Neural progenitor cell (in vitro differentiated cells): Measurements from ENCODE around the gene ASIC2. TPM values are rescaled to one million over a fixed set of nuclear protein-coding genes. Genes with fewer than 3 reads are reported as not detected.

Experiments
- DNase-seq: peaks from one replicate; pipeline ENCODE4 v3.0.0-alpha.2; 2016; ENCODE audit warnings: low spot score
- H2AFZ ChIP-seq: fragments of 200-600 bp; sonication (generic); replicated peaks from 2 replicates; pipeline ENCODE4 v1.6.1; 2016; ENCODE audit warnings: antibody characterized with exemption
- H3F3A ChIP-seq: fragments of 200-600 bp; sonication (generic); 2 replicates; pipeline ENCODE4 v1.6.1; 2016; ENCODE audit warnings: antibody characterized with exemption, low read depth
- H3K27ac ChIP-seq: fragments of 200-600 bp; sonication (generic); 2 replicates; pipeline ENCODE4 v1.5.1; 2016; ENCODE audit warnings: mild to moderate bottlenecking
- H3K27me3 ChIP-seq: fragments of 200-600 bp; sonication (generic); 2 replicates; pipeline ENCODE4 v1.6.1; 2016; ENCODE audit warnings: mild to moderate bottlenecking, moderate library complexity
- H3K36me3 ChIP-seq: fragments of 200-600 bp; sonication (generic); 2 replicates; pipeline ENCODE4 v1.5.1; 2016
- H3K4me1 ChIP-seq: fragments of 200-600 bp; sonication (generic); 2 replicates; pipeline ENCODE4 v1.6.1; 2016; ENCODE audit warnings: mixed run types
- H3K4me2 ChIP-seq: fragments of 200-600 bp; sonication (generic); 2 replicates; pipeline ENCODE4 v1.6.1; 2016
- H3K4me3 ChIP-seq: fragments of 200-600 bp; sonication (generic); 2 replicates; pipeline ENCODE4 v1.5.1; 2016
- H3K79me2 ChIP-seq: fragments of 200-600 bp; sonication (generic); 2 replicates; pipeline ENCODE4 v1.6.1; 2016; ENCODE audit warnings: low read depth
- H3K9ac ChIP-seq: fragments of 200-600 bp; sonication (generic); 2 replicates; pipeline ENCODE4 v1.6.1; 2016
- H3K9me3 ChIP-seq: fragments of 200-600 bp; sonication (generic); 2 replicates; pipeline ENCODE4 v1.5.1; 2016; ENCODE audit warnings: low read depth
- H4K20me1 ChIP-seq: fragments of 200-600 bp; sonication (generic); 2 replicates; pipeline ENCODE4 v1.6.1; 2016; ENCODE audit warnings: low read depth
- H3K27ac Mint-ChIP-seq: 3 replicates; pipeline ENCODE4 v1.8.0; 2021; ENCODE audit warnings: mixed read lengths
- H3K27me3 Mint-ChIP-seq: 2 replicates; pipeline ENCODE4 v1.8.0; 2022; ENCODE audit warnings: low read depth, mild to moderate bottlenecking, inconsistent platforms, moderate library complexity, mixed read lengths; ENCODE audit not compliant: insufficient read depth
- H3K36me3 Mint-ChIP-seq: 3 replicates; pipeline ENCODE4 v1.8.0; 2021; ENCODE audit warnings: mixed read lengths
- H3K4me1 Mint-ChIP-seq: 3 replicates; pipeline ENCODE4 v1.8.0; 2021; ENCODE audit warnings: mixed read lengths
- H3K4me3 Mint-ChIP-seq: 3 replicates; pipeline ENCODE4 v1.8.0; 2021; ENCODE audit warnings: mild to moderate bottlenecking, moderate library complexity, mixed read lengths
- H3K9me3 Mint-ChIP-seq: 3 replicates; pipeline ENCODE4 v1.8.0; 2020; ENCODE audit warnings: mixed read lengths
- EZH2 ChIP-seq: fragments of 200-600 bp; sonication (generic); IDR thresholded peaks from 2 replicates; pipeline ENCODE4 v1.6.1; 2017; ENCODE audit warnings: antibody characterized with exemption, mild to moderate bottlenecking, moderate library complexity
- EZH2phosphoT487 ChIP-seq: fragments of 200-600 bp; sonication (generic); IDR thresholded peaks from 2 replicates; pipeline ENCODE4 v1.6.1; 2017; ENCODE audit warnings: antibody characterized with exemption
- total RNA-seq: library from RNA; depleted of rRNA; stranded (reverse); fragments of >200 nt; gene quantifications from 2 replicates; pipeline ENCODE4 v1.2.3, GENCODE V29; 2015; ENCODE audit warnings: low replicate concordance
- TF ChIP-seq, protein P1 (sequence below): fragments of 200-600 bp; sonication (generic); IDR thresholded peaks from 2 replicates; pipeline ENCODE4 v1.5.1; 2017; ENCODE audit warnings: antibody characterized with exemption, mild to moderate bottlenecking

The ASIC2 gene
- total RNA-seq, 1 donor from 2014 or later, result 2.3 TPM

DNA sequence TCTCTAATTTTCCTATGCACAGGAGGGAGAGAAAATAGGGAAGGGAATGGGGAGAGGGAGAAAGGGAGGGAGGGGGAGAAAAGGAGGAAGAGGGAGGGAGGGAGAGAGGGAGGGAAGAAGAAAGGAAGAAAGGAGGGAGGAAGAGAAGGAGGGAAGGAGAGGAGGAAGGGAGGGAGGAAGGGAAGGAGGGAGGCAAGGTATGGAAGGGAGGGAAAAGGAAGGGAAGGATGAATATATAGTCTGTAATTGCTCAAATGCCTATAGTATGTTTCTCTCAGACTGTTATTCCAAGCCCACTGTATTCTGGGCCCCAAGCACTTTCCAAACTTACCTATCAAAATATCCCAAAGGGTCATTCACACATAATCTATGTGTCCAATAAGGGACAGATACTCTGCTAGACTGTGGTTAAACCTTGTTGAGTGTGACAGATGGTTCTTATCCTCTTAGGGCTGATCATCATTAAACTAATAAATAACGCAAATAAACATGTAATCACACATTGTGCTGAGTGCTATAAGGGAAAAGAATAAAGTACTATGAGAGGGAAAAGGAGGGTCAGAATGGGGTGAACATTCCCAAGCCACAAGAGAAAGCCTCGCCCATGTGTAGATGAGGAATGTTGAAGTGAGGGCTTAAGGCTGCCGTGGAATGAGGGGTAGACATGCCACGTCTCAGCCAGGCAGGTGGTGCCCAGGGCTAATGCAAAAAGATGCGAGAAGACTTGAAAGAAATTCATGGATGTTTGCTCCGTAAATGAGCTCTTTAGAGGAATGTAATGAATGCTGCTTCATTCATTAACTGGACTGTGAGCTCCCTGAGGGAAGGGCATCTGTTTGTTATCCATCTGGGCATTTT lies 30.6 kb downstream of the ASIC2 start:
- H3K27me3 Mint-ChIP-seq, result peaks cover 7% of the 10 kb centered on the region
- no peaks in the 10 kb centered on the region for H3K9me3 Mint-ChIP-seq
- no peaks in the 10 kb centered on the region for H3K36me3 Mint-ChIP-seq
- Histone ChIP-seq H3K4me2 (no peak overlapping the region), H3K9ac (no peak overlapping the region), H3K79me2 (no peaks in the 10 kb centered on the region), H3K27me3 (no peaks in the 10 kb centered on the region), H3K4me3 (no peak overlapping the region), H3K4me1 (peaks cover 11% of the 10 kb centered on the region), H2AFZ (no peak overlapping the region), H4K20me1 (no peaks in the 10 kb centered on the region), H3K36me3 (no peaks in the 10 kb centered on the region), H3K27ac (no peak overlapping the region), H3K9me3 (no peaks in the 10 kb centered on the region), H3F3A (no peaks in the 10 kb centered on the region)
- H3K4me1 Mint-ChIP-seq, result peaks cover 5% of the 10 kb centered on the region
- H3K27ac Mint-ChIP-seq, result no peak overlapping the region
- TF ChIP-seq EZH2phosphoT487, result no peak
- TF ChIP-seq, protein P1, sequence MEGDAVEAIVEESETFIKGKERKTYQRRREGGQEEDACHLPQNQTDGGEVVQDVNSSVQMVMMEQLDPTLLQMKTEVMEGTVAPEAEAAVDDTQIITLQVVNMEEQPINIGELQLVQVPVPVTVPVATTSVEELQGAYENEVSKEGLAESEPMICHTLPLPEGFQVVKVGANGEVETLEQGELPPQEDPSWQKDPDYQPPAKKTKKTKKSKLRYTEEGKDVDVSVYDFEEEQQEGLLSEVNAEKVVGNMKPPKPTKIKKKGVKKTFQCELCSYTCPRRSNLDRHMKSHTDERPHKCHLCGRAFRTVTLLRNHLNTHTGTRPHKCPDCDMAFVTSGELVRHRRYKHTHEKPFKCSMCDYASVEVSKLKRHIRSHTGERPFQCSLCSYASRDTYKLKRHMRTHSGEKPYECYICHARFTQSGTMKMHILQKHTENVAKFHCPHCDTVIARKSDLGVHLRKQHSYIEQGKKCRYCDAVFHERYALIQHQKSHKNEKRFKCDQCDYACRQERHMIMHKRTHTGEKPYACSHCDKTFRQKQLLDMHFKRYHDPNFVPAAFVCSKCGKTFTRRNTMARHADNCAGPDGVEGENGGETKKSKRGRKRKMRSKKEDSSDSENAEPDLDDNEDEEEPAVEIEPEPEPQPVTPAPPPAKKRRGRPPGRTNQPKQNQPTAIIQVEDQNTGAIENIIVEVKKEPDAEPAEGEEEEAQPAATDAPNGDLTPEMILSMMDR, result no peak
- no peak for TF ChIP-seq EZH2
- DNase-seq, result no peak
- no peak overlapping the region for H3K4me3 Mint-ChIP-seq

DNA sequence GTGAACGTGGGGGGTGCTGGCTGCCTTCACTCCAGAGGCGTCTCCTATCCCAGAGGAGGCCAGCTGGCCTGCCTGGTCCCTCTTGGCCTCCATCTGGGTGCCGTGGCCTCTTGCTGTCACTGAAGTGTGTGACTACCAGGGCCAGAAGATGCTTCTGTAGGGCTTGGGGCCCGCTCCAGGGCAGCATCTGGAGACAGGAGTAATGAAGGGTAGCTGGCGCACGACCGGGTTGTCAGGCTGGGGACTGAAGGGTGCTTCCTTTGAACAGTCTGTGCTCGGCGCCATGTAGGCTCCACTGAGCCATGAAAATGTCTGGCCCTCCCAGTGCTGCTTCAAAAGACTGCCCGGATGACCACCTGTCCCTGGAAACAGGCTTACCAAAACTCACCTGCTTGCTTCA lies 31.3 kb downstream of the ASIC2 start:
- H3K27ac Mint-ChIP-seq, result no peak overlapping the region
- no peaks in the 10 kb centered on the region for H3F3A ChIP-seq
- no peak overlapping the region for H3K4me2 ChIP-seq
- H3K9me3 Mint-ChIP-seq, result no peaks in the 10 kb centered on the region
- peaks cover 11% of the 10 kb centered on the region for H3K4me1 ChIP-seq
- no peak overlapping the region for H3K4me3 Mint-ChIP-seq
- H3K27me3 Mint-ChIP-seq, result peaks cover 7% of the 10 kb centered on the region
- no peaks in the 10 kb centered on the region for H3K27me3 ChIP-seq
- H3K4me1 Mint-ChIP-seq, result peaks cover 5% of the 10 kb centered on the region
- no peaks in the 10 kb centered on the region for H3K36me3 ChIP-seq
- no peaks in the 10 kb centered on the region for H3K36me3 Mint-ChIP-seq
- H3K27ac ChIP-seq, result no peak overlapping the region
- TF ChIP-seq EZH2phosphoT487 (no peak), EZH2 (no peak)
- TF ChIP-seq, protein P1, result no peak
- no peak overlapping the region for H3K9ac ChIP-seq
- H3K4me3 ChIP-seq, result no peak overlapping the region
- no peak for DNase-seq
- H3K79me2 ChIP-seq, result no peaks in the 10 kb centered on the region
- no peaks in the 10 kb centered on the region for H4K20me1 ChIP-seq
- no peak overlapping the region for H2AFZ ChIP-seq
- H3K9me3 ChIP-seq, result no peaks in the 10 kb centered on the region

DNA sequence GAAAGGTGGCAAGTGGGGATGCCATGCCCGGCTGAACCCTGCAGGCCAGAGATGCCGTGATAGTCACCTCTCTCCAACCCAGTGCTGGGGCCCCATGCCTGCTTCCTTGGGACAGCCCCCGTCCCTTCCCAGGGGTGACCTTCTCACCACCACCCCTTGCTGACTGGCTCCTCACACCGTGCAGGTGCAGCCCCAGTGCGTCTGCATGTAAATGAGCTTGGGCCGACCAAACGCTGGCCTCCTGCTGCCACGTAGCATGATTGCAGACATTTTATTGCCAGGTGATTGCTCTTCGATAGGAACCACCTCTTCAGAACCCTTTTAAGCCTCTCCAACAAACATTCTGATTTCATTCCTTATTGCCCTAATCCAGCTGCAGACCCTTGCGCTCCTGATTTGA lies 32.5 kb downstream of the ASIC2 start:
- DNase-seq, result no peak
- peaks cover 7% of the 10 kb centered on the region for H3K27me3 Mint-ChIP-seq

More for the DNA sequence above, 32.5 kb downstream of the ASIC2 start:
- Histone ChIP-seq H3K27me3 (no peaks in the 10 kb centered on the region), H3K4me3 (no peak overlapping the region), H3K79me2 (no peaks in the 10 kb centered on the region), H3K9ac (no peak overlapping the region), H2AFZ (no peak overlapping the region), H4K20me1 (no peaks in the 10 kb centered on the region), H3K36me3 (no peaks in the 10 kb centered on the region), H3K9me3 (no peaks in the 10 kb centered on the region), H3F3A (no peaks in the 10 kb centered on the region), H3K4me1 (peaks cover 11% of the 10 kb centered on the region), H3K27ac (no peak overlapping the region), H3K4me2 (no peak overlapping the region)
- H3K27ac Mint-ChIP-seq, result no peak overlapping the region
- H3K4me3 Mint-ChIP-seq, result no peak overlapping the region
- TF ChIP-seq EZH2 (no peak), EZH2phosphoT487 (no peak)
- TF ChIP-seq, protein P1, result no peak
- no peaks in the 10 kb centered on the region for H3K36me3 Mint-ChIP-seq
- no peaks in the 10 kb centered on the region for H3K9me3 Mint-ChIP-seq
- peaks cover 5% of the 10 kb centered on the region for H3K4me1 Mint-ChIP-seq
